Subcutaneous adipose tissue (tissue), 4 donors: ENCODE data around the gene TNFRSF13B. TPM values are rescaled to one million over a fixed set of nuclear protein-coding genes. Genes with fewer than 3 reads are reported as not detected.

Experiments
- total RNA-seq, 4 donors: library from RNA; depleted of rRNA; stranded (reverse); fragments of >200 nt; gene quantifications; one replicate each; pipeline ENCODE4 v1.1.0, GENCODE V29; 2016
- TF ChIP-seq, protein P1 (sequence below): fragments of 450-650 bp; IDR thresholded peaks from one replicate; pipeline ENCODE4 v1.5.1; 2016; ENCODE audit warnings: low read depth, mild to moderate bottlenecking, control low read depth, antibody characterized with exemption, moderate library complexity

Gene TNFRSF13B
- total RNA-seq, 4 donors from 2014 or later, result not detected

GRCh38 chr17:16999931-17000625, 28.2 kb upstream of the TNFRSF13B start:
- TF ChIP-seq, protein P1, sequence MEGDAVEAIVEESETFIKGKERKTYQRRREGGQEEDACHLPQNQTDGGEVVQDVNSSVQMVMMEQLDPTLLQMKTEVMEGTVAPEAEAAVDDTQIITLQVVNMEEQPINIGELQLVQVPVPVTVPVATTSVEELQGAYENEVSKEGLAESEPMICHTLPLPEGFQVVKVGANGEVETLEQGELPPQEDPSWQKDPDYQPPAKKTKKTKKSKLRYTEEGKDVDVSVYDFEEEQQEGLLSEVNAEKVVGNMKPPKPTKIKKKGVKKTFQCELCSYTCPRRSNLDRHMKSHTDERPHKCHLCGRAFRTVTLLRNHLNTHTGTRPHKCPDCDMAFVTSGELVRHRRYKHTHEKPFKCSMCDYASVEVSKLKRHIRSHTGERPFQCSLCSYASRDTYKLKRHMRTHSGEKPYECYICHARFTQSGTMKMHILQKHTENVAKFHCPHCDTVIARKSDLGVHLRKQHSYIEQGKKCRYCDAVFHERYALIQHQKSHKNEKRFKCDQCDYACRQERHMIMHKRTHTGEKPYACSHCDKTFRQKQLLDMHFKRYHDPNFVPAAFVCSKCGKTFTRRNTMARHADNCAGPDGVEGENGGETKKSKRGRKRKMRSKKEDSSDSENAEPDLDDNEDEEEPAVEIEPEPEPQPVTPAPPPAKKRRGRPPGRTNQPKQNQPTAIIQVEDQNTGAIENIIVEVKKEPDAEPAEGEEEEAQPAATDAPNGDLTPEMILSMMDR, result no peak

- TF ChIP-seq, protein P1, result no peak
These were observed 25.9 kb upstream of the TNFRSF13B start for GRCh38 chr17:16997514-16998429.

DNA sequence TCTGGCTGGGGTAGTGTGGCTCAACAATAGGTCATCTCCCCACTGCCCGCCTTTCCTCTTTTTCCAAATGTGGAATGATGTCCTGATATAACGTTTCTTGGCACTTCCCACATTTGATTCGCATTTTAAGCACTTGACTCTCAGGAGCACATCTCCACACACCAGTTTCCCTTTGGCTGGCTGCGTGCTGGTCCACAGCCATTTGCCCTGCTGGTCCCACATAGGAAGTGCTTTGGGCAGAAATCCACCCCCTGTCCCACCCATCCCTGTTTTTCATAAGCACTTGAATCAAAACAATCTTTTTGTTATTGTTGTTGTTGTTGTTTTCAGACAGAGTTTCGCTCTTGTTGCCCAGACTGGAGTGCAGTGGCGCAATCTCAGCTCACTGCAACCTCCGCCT, 24.0 kb upstream of the TNFRSF13B start:
- TF ChIP-seq, protein P1, result no peak

- TF ChIP-seq, protein P1, result no peak
These were observed 22.7 kb upstream of the TNFRSF13B start for GRCh38 chr17:16994631-16995030.

GRCh38 chr17:16991349-16992009, 19.6 kb upstream of the TNFRSF13B start:
- TF ChIP-seq, protein P1, result no peak

- TF ChIP-seq, protein P1, result no peak
These were observed 18.3 kb upstream of the TNFRSF13B start for GRCh38 chr17:16989953-16990860.
